Measurements from ENCODE around the gene GPR27.

Gene GPR27

GRCh38 chr3:71753701-71754609, at the start of gene GPR27:
Gene GPR27, plus strand, starts transcription at chr3:71753855. Its CDS starts 195 bp downstream, at chr3:71754050.
- H3K36me3 ChIP-seq (ENCODE audit: control insufficient read depth, insufficient read depth, low read length) = no peaks in the 10 kb centered on the region
- H3K27me3 ChIP-seq (replicated peaks; ENCODE audit: control insufficient read depth, insufficient read depth, low read length) = peaks cover 2% of the 10 kb centered on the region
- no peak within 1 kb of the TSS for H3K4me3 ChIP-seq (replicated peaks; ENCODE audit: low read depth, low read length)
- peak; percentile 34 for DNase-seq (ENCODE audit: extremely low read depth, insufficient read length)
- no peak for TF ChIP-seq CTCF (IDR thresholded peaks at IDR 0.05; ENCODE audit: insufficient read depth, low read length, poor library complexity, severe bottlenecking)

GRCh38 chr3:71704915-71705314, 48.7 kb upstream of the GPR27 start:
- Histone ChIP-seq H3K27me3 (replicated peaks; ENCODE audit: control insufficient read depth, insufficient read depth, low read length) (no peaks in the 10 kb centered on the region; the same call in 1 of the 2 replicates), H3K36me3 (ENCODE audit: control insufficient read depth, insufficient read depth, low read length) (no peaks in the 10 kb centered on the region)
- TF ChIP-seq CTCF (IDR thresholded peaks at IDR 0.05; ENCODE audit: insufficient read depth, low read length, poor library complexity, severe bottlenecking) = no peak

GRCh38 chr3:71705681-71706080, 48.0 kb upstream of the GPR27 start:
- Histone ChIP-seq H3K27me3 (replicated peaks; ENCODE audit: control insufficient read depth, insufficient read depth, low read length) (no peaks in the 10 kb centered on the region; the same call in 1 of the 2 replicates), H3K36me3 (ENCODE audit: control insufficient read depth, insufficient read depth, low read length) (no peaks in the 10 kb centered on the region), H3K4me3 (replicated peaks; ENCODE audit: low read depth, low read length) (no peak overlapping the region)
- DNase-seq (ENCODE audit: extremely low read depth, insufficient read length) = no peak
- no peak for TF ChIP-seq CTCF (IDR thresholded peaks at IDR 0.05; ENCODE audit: insufficient read depth, low read length, poor library complexity, severe bottlenecking)

More at GRCh38 chr3:71704915-71705314, 48.7 kb upstream of the GPR27 start:
- H3K4me3 ChIP-seq (replicated peaks; ENCODE audit: low read depth, low read length) = no peak overlapping the region
- no peak for DNase-seq (ENCODE audit: extremely low read depth, insufficient read length)

GRCh38 chr3:71707595-71707994, 46.1 kb upstream of the GPR27 start:
- Histone ChIP-seq H3K4me3 (replicated peaks; ENCODE audit: low read depth, low read length) (no peak overlapping the region), H3K36me3 (ENCODE audit: control insufficient read depth, insufficient read depth, low read length) (no peaks in the 10 kb centered on the region), H3K27me3 (replicated peaks; ENCODE audit: control insufficient read depth, insufficient read depth, low read length) (no peaks in the 10 kb centered on the region; the same call in 1 of the 2 replicates)
- no peak for TF ChIP-seq CTCF (IDR thresholded peaks at IDR 0.05; ENCODE audit: insufficient read depth, low read length, poor library complexity, severe bottlenecking)
- no peak for DNase-seq (ENCODE audit: extremely low read depth, insufficient read length)

GRCh38 chr3:71708476-71709105, 45.1 kb upstream of the GPR27 start:
- Histone ChIP-seq H3K4me3 (replicated peaks; ENCODE audit: low read depth, low read length) (no peak overlapping the region), H3K27me3 (replicated peaks; ENCODE audit: control insufficient read depth, insufficient read depth, low read length) (no peaks in the 10 kb centered on the region; the same call in 1 of the 2 replicates), H3K36me3 (ENCODE audit: control insufficient read depth, insufficient read depth, low read length) (no peaks in the 10 kb centered on the region)
- no peak for TF ChIP-seq CTCF (IDR thresholded peaks at IDR 0.05; ENCODE audit: insufficient read depth, low read length, poor library complexity, severe bottlenecking)
- DNase-seq (ENCODE audit: extremely low read depth, insufficient read length) = no peak

Data from GM06990 (cell line).